Fibroblast of the aortic adventitia (primary cell): ENCODE measurements around the gene ETV6. TPM values are rescaled to one million over a fixed set of nuclear protein-coding genes. Genes with fewer than 3 reads are reported as not detected.
A peak's percentile ranks its signal among the peaks of the same experiment; 100 is the strongest.

Source experiments
- DNase-seq: peaks from one replicate; pipeline ENCODE4 v3.0.0-alpha.2; 2010; ENCODE audit warnings: low read depth
- H3K4me3 ChIP-seq: 2 replicates; pipeline ENCODE4 v1.5.1; 2011; ENCODE audit warnings: low read depth, mild to moderate bottlenecking, control low read depth, low read length, moderate library complexity
- total RNA-seq: library from RNA; depleted of rRNA; stranded (reverse); fragments of >200 nt; gene quantifications from 2 replicates; pipeline ENCODE4 v1.2.3, GENCODE V29; 2012; ENCODE audit warnings: low replicate concordance
- TF ChIP-seq, protein P1 (sequence below): IDR thresholded peaks from 2 replicates; pipeline ENCODE4 v1.5.1; 2011; ENCODE audit warnings: mild to moderate bottlenecking, low read length, control low read depth, inconsistent platforms; ENCODE audit not compliant: insufficient read depth

Gene ETV6
- total RNA-seq, 1 donor, result 6.1 TPM

DNA sequence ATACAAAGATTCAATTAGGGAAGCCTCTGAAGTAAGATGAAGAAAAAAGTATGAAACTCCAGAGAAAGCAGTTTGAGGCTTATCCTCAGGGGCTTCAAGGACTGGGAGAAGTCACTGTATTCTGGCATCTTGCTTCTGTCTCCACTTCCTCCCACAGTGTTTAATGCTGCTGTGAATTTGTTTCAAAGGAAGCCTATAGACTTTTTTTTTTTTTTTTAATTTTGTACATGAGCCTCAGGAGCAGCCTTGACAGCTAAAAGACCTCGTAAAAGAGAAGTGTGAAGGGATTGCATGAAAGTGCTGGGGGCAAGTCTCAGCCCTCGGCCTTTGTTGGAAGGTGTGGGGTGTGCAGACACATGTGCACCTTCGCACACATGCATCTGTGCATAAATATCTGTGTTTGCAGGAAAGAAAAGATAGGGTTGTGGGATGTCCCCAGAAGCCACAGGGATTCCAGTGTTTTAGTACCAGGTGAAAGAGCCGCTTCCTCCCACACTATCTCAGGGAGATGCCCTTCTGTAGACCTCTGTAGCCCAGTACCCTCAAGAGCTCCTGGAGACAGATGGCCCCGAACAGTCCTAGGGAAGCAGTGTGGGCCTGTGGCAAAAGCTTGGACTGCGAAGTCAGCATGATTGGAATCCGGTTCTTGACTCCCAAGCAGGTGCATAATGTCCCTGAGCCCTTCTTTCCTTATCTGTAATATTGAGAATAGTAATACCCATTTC is 227.8 kb downstream of the ETV6 start:
- no peak overlapping the region for H3K4me3 ChIP-seq
- TF ChIP-seq, protein P1, sequence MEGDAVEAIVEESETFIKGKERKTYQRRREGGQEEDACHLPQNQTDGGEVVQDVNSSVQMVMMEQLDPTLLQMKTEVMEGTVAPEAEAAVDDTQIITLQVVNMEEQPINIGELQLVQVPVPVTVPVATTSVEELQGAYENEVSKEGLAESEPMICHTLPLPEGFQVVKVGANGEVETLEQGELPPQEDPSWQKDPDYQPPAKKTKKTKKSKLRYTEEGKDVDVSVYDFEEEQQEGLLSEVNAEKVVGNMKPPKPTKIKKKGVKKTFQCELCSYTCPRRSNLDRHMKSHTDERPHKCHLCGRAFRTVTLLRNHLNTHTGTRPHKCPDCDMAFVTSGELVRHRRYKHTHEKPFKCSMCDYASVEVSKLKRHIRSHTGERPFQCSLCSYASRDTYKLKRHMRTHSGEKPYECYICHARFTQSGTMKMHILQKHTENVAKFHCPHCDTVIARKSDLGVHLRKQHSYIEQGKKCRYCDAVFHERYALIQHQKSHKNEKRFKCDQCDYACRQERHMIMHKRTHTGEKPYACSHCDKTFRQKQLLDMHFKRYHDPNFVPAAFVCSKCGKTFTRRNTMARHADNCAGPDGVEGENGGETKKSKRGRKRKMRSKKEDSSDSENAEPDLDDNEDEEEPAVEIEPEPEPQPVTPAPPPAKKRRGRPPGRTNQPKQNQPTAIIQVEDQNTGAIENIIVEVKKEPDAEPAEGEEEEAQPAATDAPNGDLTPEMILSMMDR, result no peak
- no peak for DNase-seq

DNA sequence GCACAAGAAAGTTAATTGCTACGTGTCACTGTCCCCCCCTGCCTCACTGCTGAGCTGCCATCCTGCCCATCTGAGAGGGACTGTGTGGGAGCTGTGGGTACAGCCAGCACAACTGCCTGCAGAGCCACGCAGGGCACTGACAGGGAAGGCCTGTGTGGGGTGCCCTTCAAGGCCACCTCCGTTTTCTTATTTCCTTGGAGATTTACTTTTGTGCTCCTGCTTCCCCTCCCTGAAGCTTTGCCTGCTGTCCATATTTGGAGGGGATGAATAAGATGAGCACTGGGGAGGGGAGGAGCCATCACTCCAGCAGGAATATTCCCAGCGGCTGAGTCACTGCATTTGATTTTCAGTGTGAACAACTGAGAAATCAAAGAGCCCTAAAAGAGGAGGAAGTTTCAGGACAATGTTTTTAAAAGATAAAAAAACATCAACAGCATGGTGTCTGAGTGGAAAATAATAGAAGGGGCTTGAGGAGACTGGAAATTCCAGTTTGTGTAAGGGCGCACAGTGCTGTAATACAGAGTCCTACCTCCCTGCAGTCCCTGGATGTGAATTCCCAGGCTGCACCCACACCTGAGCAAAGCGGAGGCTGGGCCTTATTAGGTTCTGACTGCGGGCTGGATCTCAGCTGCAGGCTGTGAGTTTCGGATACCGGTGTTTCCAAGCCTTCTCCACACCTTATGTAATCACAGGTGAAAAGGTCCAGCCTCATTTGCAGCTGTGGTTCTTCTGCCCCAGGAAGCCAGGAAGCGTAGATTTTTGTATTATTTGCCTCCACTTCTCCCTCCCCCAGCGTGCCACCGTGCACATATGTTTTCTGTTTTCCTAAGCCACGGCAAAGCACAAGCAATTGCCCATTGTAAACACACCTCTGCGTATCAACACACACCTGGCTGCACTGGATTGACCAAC is 228.7 kb downstream of the ETV6 start:
- peak; percentile 55 for DNase-seq
- TF ChIP-seq, protein P1, result no peak
- no peak overlapping the region for H3K4me3 ChIP-seq

DNA sequence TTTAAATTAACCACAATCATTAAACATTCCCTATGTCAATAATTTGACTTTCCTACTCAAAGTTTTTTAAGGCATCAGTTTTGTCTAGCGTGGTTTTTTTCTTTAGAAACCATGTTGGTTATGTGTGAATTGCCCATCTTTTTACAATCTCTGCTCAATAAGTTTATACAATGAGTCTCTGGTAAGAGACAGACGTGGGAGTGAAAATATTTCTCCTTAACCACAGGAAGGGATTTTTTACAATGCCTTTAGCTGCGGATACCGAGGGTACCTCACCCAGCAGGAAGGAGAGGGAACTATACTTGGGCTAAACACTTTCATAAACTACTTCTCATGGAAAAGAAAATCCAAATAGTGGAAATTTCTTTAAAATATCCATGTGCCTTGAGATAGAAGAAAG is 229.8 kb downstream of the ETV6 start:
- no peak for DNase-seq
- TF ChIP-seq, protein P1, result no peak
- H3K4me3 ChIP-seq, result no peak overlapping the region

DNA sequence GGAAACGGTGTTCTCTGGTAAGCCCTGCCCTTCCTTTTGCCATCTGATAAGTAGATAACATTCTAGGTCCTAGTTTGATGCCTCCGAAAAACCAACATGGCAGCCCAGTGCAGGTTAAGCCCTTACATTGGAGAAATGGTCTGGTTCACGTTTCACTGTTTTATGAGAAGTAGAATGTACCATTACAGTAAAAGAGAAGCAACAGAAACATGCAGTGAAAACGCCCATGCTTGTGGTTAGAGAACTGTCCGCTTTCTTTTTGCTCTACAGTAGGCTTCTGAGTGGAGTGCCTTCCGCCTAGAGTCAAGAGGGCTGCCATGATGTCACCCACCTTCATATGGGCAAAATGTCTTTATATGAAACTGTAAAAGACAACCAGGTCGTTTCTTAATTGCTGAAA is 230.9 kb downstream of the ETV6 start:
- TF ChIP-seq, protein P1, result no peak
- no peak overlapping the region for H3K4me3 ChIP-seq
- DNase-seq, result no peak

DNA sequence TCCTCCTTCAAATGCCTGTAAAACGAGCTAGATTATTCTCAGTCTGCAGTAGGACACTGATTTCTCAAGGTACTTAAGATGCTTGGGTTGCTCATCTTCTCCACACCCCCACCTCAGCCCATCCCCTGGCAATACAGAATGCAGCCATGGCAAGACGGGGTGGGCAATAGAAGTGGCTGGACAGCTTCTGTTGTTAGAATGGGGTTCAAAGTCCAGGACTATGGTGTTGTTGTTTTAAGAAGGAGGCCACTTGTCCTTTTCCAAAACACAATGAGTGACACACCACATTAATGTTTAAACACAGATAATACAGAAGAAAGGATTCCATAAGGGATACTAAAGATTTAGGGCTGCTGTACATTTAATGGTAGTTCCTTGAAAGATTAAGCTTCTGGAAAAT is 232.4 kb downstream of the ETV6 start:
- no peak for DNase-seq
- H3K4me3 ChIP-seq, result no peak overlapping the region
- TF ChIP-seq, protein P1, result no peak

DNA sequence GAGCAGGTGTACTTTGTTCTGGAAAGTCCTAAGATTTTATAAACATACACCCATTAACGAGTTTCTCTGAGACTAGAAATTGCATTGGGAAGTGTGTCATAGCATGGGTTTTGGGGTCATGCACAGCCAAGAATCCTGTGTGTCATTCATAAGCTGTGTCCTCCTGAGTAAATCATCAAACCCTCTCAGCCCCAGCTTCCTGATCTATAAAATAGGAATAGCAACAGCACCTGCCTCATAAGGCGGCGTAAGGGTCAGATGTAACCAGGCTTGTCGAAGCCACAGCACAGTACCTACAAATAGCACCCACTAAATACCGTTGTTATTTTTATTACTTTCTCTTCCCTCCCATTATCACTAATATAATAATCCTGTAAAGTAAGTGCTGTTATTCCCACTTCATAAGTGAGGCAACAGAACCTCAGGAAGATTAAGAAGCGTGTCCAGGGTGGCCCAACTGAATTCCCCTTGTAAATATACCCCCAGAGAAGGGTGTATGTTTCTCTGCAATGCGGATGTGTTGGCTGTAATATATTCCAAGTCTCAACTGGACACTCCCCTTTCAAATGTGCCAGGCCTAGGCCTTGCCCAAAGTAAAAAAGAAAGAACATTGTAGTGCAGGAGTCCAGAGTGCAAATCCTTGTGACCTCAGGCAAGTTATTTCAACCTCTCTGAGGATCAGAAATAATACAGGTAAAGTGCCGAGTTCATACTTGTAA is 233.0 kb downstream of the ETV6 start:
- H3K4me3 ChIP-seq, result no peak overlapping the region
- DNase-seq, result no peak
- TF ChIP-seq, protein P1, result no peak
